Measurements from ENCODE around the gene ABCB6.

The ABCB6 gene

GRCh38 chr2:219169930-219170654 lies 48.7 kb downstream of the ABCB6 start, which contains the start of gene SLC23A3:
SLC23A3 (minus strand) TSS chr2:219170029; CDS start chr2:219169984, 45 bp downstream.
- ChIA-PET CTCF (interaction anchor here (0.6 to 9.4 kb wide), 27 partner anchors 7 to 360 kb away, joined by 3 to 154 read pairs (median 7); partner anchors contain the start of genes DNAJB2, NHEJ1 and ZFAND2B), POLR2A (interaction anchor here (0.6 kb wide), 1 partner anchor 48 kb away, joined by 3 read pairs; no protein-coding TSS in a partner anchor)
- H3K4me3 ChIP-seq (ENCODE audit: low read depth, low read length) = no peak within 1 kb of the TSS
- DNase-seq (ENCODE audit: low read depth, low spot score) = no peak
- TF ChIP-seq, protein P1, sequence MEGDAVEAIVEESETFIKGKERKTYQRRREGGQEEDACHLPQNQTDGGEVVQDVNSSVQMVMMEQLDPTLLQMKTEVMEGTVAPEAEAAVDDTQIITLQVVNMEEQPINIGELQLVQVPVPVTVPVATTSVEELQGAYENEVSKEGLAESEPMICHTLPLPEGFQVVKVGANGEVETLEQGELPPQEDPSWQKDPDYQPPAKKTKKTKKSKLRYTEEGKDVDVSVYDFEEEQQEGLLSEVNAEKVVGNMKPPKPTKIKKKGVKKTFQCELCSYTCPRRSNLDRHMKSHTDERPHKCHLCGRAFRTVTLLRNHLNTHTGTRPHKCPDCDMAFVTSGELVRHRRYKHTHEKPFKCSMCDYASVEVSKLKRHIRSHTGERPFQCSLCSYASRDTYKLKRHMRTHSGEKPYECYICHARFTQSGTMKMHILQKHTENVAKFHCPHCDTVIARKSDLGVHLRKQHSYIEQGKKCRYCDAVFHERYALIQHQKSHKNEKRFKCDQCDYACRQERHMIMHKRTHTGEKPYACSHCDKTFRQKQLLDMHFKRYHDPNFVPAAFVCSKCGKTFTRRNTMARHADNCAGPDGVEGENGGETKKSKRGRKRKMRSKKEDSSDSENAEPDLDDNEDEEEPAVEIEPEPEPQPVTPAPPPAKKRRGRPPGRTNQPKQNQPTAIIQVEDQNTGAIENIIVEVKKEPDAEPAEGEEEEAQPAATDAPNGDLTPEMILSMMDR (IDR thresholded peaks at IDR 0.05; ENCODE audit: insufficient read depth, low read length, missing control alignments) = no peak

DNA sequence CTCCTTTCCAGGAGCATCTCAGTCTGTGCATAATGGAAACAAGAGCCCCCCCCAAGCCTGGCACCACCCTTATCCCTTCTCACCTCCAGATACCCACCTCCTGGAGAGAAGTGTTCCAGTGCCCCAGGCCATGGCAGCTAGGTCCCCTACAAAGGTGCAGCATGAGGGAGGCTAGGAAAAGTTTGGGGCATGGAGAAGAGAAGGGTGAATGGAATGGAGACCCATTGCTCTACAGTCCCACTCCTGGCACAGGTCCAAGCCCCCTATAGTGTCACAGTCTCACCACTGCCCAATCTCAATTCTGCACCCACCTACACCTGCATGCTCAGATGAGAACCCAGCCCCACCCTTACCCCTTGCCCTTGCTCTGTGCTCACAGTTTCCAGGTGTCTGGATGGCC lies 49.8 kb downstream of the ABCB6 start:
- ChIA-PET CTCF (interaction anchor here (1.2 to 9.4 kb wide), 6 partner anchors 9 to 131 kb away, joined by 3 to 154 read pairs (median 38); partner anchors contain the start of gene NHEJ1), POLR2A (no interaction called here)
- H3K4me3 ChIP-seq (ENCODE audit: low read depth, low read length) = no peak overlapping the region
- no peak for DNase-seq (ENCODE audit: low read depth, low spot score)
- TF ChIP-seq, protein P1 (IDR thresholded peaks at IDR 0.05; ENCODE audit: insufficient read depth, low read length, missing control alignments) = no peak

GRCh38 chr2:219168526-219168925 lies 50.2 kb downstream of the ABCB6 start:
- ChIA-PET POLR2A (no interaction called here), CTCF (interaction anchor here (1.2 to 9.4 kb wide), 5 partner anchors 8 to 131 kb away, joined by 3 to 154 read pairs (median 46); partner anchors contain the start of gene NHEJ1)
- TF ChIP-seq, protein P1 (IDR thresholded peaks at IDR 0.05; ENCODE audit: insufficient read depth, low read length, missing control alignments) = no peak
- DNase-seq (ENCODE audit: low read depth, low spot score) = no peak
- no peak overlapping the region for H3K4me3 ChIP-seq (ENCODE audit: low read depth, low read length)

DNA sequence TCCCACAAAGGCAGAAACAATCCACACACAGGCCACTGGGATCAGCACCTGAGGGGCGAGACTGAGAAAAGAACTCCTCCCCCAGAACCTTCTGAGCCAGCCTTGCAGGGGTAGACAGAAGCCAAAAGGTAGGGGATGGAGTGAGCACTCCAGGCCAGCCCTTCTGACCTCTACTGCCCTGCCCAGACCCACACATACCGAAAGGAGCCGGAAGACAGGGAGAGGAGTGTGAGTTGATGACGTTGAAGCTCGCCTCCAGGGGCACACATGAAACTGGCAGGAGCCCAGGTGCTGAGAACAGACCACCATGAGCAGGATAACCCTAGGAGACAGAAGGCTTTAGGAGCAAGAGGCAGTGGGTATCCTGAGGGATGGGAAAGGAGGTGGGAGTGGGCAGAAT lies 50.8 kb downstream of the ABCB6 start:
- POLR2A ChIA-PET = no interaction called here
- no peak overlapping the region for H3K4me3 ChIP-seq (ENCODE audit: low read depth, low read length)
- CTCF ChIA-PET = interaction anchor here (5.5 kb wide), 1 partner anchor 132 kb away, joined by 46 read pairs; no protein-coding TSS in a partner anchor
- no peak for DNase-seq (ENCODE audit: low read depth, low spot score)
- TF ChIP-seq, protein P1 (IDR thresholded peaks at IDR 0.05; ENCODE audit: insufficient read depth, low read length, missing control alignments) = no peak

DNA sequence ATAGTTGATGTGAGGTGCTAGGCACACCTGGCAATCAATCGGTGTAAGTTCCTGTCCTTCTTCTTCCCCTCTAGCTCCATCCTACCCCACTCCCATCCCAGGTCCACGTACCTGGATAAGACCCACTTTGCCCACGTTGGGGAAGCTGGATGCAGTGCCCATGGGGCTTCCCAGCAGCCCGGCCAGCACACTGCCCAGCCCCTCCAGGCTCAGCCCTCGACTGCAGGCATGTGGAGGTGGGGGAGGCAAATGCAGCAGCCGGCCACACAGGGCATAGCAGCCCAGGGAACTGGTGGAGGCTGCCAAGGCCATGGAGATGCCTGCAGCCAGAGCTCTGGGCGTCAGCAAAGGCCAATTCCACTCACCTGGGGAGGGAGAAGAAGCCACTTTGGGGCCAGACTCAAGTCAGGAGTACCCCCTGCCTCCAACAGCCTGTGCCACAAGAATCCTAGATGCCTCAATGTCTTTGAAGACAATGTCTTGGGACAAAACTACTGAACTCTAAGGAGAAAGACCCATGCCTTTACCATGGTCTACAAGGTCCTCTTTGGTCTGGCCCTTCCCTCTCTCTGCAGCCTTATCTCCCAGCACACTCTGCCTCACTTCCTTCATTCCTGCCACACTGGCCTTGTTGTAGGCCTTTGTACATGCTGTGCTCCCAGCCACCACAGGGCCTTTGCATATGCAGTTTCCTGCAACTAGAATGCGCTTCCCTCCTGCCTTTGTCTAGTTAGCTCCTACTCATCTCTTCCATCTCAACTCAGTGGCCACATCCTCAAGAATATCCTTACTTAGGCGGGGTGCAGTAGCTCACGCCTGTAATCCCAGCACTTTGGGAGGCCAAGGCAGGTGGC lies 53.5 kb downstream of the ABCB6 start:
- TF ChIP-seq, protein P1 (IDR thresholded peaks at IDR 0.05; ENCODE audit: insufficient read depth, low read length, missing control alignments) = no peak
- no peak overlapping the region for H3K4me3 ChIP-seq (ENCODE audit: low read depth, low read length)
- CTCF ChIA-PET = interaction anchor here (1.2 to 4.8 kb wide), 6 partner anchors 10 to 186 kb away, joined by 3 to 35 read pairs (median 5); partner anchors contain the start of gene CNPPD1
- DNase-seq (ENCODE audit: low read depth, low spot score) = no peak
- POLR2A ChIA-PET = no interaction called here

Measured in AG04449 (cell line).